GM19238 (cell line): ENCODE data around the gene PEX5L.
"Not testable (repeated sequence)": the region's sequence is repeated elsewhere in the genome, so short reads cannot be mapped to it uniquely, and the experiment has no call there.

Experiments
- DNase-seq: peaks from one replicate; pipeline ENCODE4 v3.0.0; 2011; ENCODE audit warnings: low spot score; ENCODE audit not compliant: insufficient read length

Gene PEX5L

DNA sequence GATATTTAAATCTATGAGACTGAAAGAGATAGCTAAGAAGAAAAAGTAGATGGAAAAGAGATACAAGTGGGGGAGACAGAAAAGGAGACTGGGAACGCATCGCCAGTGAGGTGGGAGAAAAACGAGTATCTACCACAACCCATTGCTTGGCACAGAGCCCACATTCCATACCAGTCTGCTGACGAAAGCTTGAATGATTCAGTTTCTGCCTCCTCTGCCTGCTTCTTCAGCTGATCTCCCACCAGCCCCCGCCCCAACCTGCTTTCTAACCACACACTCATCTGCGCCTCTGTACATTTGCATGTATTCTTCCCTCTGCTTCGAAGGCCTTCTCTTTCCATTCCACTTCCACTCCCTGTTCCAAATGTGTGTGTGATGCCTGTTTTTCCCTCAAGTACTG, 195.8 kb downstream of the PEX5L start:
- no peak for DNase-seq

DNA sequence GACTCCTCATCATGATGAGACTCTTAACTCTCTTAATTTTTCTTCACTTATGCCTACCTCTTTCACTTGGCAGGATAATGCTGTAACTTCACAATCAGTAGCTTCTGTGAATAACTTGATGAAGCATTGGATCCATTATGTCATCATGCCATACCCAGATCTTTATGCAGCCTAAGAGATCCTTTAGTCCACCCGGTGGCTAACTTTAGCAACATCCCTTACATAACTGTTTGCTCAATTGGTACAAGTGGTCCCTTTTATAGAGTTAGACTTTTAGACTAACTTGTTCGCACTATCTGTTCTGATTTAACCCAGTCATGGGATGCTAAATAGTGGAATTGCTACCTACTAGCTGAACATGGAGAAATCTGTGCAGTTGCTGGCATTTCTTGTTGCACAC, 199.4 kb downstream of the PEX5L start:
- DNase-seq: no peak

DNA sequence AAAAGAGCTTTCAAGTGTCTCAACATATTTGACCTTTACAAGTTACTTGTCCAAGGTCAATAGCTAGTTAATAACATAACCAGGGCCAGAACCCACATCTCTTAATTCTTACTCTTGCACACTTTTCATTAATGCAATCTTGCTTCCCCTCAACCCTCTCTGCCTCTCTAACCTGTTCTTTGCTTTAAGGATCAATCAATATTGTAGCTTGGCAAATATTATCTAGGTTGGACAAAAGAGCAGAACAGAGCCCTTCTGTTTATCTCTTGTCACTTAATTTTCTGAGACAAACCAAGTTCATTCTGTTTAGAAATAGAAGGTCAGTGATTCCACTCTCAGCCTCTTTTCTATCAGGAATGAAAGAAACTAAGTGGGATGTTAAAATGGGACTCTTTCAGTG, 203.4 kb downstream of the PEX5L start:
- no peak for DNase-seq

DNA sequence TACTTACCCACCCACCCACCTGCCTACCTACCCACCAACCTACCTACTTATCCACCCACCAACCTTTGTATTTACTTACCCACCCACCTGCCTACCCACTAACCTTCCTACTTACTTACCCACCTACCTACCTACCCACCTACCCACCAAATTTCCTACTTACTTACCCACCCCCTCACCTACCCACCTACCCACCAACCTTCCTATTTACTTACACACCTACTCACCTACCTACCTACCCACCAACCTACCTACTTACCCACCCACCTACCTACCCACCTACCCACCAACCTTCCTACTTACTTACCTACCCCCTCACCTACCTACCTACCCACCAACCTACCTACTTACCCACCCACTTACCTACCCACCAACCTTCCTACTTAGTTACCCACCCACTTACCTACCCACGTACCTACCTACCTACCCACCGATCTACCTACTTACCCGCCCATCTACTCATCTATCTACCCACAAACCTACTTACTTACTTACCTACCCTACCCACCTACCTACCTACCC, 204.3 kb downstream of the PEX5L start:
- no peak for DNase-seq

DNA sequence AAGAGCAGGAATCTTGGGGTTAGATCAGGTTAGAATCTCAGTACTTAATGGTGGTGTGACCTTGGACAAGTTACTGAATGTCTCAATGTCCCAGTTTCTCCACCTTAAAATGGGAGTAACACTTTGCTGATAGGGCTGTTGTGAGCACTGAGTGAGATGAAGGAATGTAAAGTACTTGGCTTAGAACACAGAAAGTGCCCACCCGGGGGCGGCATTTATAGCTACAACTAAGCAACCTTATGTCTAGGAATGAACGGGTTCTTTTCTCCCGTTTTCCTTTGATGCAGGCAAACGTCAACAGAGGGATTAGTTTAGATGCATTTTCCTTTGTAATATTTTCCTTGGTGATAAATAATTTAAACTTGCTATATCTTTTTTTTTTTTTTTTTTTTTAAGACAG, 207.3 kb downstream of the PEX5L start:
- DNase-seq: no peak

DNA sequence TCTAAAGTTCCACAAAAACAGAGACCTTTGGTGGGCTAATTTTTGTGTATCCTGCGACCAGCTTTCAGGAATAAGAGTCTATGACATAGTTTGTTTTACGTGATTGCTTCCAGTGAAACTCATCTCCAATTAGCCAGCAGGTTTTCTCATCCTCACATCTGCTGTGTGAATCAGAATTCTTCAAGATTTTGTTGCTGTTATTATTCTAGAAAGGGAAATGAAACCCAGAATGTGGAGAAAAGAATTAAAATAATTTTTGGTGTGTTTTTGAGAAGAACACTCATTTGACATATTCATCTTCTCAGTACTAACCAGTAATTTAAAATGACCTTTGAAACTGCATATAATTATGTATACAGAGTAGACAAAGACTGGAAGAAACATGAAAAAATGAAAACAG, 208.0 kb downstream of the PEX5L start:
- no peak for DNase-seq

DNA sequence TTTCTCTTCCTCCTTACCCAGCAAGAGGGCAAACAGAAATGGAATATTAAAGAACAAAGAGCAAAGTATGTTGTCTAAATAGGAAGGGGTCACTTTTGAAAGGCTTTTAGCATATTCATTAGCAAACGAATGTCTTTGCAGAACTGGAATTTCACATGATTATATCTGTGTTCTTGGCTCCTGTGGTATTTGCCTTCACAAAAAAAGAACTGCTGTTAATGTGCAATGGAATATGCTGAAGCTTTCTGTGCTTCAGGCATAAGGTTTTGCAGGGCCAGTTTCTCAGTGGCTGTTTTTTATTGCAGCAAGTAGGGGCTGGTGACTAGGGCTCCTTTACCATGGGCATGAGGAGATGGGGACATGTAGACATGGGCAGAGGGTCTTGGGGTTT, 210.5 kb downstream of the PEX5L start:
- no peak for DNase-seq

DNA sequence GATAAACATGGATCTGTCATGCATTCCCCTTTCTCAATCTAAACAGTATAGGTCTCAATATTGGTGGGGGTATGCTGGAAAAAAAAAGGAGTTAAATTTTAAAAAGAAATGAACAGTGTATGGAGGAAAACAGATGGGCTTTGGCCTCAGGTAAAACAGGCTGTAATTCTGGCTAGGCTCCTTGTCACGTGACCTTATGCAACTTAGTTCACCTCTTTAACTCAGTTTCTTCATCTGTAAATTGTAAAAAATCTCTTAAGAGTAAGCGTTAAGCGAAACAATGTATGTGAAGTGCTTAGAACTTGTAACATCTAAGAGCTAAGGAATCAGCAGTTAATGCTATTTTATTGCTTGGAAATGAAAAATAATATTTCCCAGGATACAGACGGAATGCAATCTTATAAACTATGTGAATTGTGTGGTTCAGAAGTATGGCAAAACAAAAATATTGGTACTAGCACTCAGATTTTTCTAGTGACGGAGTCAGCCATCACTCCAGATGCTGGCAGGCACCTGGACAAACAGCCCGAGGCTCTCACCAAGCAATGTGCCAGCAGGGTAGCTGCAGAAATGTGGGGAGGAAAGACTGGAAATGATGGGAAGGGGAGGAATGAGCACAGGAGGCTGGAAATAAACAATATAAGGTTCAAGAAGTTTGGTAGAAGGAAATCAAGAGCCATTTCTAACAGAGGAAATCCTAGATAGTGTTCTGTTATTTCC, 211.1 kb downstream of the PEX5L start:
- DNase-seq: no peak

DNA sequence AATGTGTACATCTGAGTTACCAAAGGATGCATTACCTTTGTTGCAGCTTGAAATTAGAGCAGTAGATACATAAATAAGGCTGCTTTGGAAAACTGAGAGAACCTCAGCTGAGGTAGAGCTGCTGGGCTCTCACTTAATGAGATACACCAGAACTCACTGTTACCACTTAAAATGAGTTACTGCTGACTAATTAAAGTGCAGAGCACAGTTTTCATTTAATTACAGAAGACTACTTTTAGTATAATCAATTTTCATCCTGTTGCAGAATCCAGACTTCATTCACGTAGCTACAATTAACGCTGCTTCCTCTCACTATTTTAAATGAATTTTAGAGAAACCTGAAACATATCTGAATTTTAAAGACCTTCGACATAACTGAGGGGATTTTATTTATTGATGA, 214.4 kb downstream of the PEX5L start:
- DNase-seq: no peak

DNA sequence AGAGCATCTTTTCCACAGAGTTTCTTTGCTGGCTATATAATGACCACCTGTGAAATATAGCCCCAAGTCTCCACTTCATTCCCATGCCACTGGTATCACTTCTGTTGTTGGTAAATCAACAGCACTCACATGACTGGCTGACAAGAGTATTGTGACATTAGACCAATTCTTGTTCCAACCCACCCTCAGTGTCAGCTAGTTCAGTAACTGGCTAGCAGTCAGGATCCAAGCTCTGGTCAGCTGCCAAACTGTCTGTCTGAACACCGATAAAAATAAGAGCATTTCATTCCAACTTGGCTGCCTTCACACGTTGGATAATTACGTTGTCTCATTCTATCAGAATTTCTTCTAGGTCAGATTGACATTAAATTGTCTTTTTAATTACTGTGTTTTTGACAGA, 217.4 kb downstream of the PEX5L start:
- no peak for DNase-seq

DNA sequence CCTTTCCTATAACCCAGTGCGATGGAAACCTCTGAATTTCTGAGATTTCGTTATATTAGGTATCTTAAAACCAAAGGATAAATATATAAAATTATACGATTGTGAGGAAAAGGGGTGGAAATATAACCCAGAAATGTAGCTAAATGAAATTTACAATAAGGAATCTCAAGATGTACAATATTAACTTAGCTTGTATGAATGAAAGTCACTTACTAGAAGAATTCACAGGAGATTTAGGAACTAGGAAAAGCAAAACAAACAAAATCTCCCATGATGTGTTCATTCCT, 224.7 kb downstream of the PEX5L start:
- DNase-seq: no peak

DNA sequence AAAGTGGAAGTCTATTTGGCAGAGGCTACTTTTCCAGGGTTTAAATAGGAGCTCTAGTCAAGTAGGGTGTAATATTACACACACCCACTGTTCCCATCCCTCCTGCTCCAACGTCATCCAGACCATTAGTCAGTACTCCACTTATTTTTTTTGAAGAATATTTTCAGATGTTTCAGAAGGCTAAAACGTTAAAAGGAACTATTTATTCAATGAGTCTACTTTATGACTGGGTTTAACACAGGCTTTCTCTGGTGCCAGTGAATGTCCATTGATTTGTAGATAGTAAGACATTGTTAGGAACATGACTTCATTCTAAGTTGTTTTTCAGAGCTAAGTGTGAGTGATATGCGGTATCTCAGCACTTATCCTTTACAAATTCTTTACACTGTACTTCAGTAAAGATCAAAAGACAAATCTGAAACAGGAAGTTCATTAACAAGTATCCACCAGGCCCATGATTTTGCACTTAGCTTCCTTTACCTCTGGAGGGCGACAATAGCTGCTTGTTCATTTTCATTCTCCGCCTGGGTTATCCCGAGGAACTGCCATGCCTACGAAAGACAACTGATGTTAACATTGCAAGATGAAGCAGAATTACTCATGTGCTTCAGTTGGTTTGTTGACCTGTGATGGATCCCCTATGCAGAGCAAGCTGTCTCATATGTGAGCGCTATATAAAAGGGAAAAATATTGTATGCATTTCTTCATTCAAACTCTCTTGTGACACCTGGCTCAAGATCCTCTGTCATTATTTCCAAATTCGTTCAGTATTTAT, 225.2 kb downstream of the PEX5L start:
- DNase-seq: peak; percentile 12

DNA sequence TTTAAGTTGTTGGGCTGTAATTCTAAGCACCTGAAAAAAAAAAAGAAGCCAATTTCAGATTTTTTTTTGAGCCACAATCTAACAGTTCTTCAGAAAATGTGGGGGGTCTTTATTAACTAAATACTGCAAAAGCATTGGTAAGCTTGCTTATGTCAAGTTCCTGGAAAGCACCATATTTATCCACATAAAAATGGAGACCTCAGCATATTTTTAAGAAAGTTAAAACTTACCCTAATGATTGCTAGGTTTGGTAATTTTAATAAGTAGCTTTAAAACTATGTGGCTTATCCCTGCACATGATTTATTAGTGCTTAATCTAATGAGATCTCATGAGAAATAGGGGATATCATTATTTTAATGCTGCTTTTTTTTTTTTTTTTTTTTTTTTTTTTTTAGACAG, 227.1 kb downstream of the PEX5L start:
- DNase-seq: no peak

DNA sequence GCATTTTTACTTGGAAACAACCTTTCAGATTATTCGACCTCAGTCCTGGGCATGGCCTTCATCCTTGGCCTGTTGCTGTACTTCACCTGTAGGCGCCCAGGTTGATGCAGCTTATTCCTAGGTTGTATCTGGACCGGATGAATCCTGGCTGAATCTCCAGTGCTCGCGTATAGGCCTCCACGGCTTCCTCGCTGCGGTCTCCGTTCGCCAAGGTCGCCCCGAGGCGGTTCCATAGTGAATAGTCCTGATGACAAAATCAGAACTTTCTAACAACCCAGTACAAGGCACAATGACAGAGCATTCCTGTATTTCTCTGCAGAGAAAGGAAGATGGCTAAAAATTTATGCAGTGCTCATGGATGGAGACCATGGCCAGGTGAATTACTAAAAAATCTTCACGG, 229.1 kb downstream of the PEX5L start:
- no peak for DNase-seq

DNA sequence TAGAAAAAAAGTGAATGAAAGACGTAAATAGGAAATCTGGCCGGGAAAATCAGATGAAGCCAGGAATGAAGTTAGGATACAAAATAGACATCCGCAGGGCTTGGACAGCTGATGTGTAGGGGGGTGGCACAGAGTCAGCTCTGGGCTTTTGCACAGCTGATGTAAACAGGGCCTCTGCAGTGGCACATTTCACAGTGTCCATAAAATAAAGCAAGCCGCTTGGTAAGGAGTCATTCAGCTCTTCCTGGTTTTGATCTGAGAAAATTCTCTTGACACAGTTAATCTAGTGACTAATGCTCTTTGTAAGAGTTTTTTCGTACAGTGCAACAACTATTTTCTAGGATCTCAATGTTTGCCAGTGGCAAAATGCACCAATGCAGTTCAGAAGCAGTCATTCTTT, 230.6 kb downstream of the PEX5L start:
- no peak for DNase-seq

DNA sequence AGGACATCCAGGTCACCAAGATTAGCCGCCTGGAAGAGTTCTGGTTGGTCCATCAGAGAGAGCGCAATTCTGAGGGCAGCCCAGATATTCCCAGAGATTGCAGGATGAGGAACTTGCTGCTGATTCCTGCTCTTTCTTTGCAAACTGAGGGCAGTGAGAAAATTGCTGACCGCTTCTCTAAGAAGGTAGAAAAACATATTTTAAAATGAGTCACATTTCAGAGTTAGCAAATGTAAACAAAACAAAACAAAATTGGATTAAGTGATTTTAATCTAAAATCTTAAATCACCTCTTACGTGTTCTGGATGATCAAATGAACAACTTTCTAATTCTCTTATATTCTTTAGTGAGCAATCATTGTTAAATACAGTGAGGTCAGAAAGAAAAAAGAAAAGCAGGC, 234.9 kb downstream of the PEX5L start:
- no peak for DNase-seq

DNA sequence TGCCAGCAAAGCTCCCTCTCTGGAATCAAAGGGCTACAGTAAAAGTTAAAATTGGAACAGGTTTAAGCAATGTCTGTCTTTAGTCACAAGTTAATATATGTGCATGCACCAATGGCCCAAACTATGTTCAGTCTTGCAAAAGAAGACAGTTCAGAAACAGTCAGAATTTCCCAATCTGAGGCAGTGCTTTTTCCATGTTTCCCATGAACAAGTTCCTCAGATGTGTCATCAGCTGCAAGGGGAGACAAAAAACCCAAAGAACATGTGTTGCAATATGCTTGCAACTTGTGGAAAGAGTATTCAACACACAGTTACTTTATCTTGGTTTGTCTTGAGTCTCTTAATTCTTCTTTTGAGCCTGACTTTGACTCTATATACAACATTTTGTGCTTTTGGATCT, 235.5 kb downstream of the PEX5L start:
- no peak for DNase-seq

DNA sequence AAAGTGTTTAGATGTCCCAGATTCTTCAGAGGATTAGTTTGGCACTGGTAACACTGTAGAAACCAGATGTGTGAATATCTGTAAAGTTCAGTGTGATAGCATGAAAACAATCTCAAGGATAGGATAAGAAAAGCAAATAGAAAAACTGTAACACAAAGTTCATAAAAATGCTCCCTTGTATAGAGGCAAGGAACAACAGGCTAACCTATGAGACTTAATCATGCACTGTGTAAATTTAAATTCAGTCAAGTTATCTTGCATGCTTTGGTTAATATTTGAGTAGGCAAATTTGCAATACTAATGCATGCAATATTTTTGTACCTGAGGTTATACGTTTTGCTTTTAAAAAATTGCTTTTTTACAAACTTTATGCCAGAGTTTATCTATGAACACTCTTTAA, 239.5 kb downstream of the PEX5L start:
- no peak for DNase-seq

DNA sequence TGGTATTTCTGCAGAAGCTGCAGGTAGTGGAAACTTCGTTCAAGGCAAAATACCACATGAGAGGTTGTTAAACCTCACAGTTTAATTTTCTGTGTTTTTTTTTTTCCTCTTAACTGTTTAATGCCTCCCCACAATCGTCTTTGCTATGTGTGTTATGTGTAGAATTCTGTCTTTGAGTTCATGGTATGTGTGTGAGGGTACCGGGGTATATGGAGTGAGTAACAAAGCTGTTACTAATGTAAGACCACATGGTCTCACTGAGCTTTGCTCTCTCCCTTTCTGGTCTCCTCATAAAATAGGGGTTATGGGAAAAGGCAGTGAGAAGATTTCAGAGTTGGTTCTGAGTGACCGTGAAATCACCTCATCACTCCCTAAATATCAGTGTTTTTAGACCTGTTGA, 240.3 kb downstream of the PEX5L start:
- no peak for DNase-seq

DNA sequence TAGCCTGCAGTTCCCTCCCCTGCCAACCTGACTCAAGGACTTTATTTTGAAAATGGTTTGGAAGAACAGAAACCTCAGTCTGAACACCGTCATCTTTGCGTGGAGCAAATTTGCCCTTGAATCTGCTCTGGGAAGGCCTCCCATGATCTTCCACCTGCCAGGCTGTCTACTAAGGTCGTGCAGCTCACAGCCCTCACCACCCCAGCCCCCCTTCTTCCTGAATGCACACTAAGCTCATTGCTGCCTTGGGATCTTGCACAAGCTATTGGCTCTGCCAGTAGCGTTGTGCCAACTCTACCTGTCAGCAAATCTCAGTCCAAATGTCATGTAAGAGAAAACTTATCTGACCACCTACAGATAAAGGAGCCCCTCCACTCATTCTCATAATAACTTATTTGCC, 242.4 kb downstream of the PEX5L start:
- no peak for DNase-seq

DNA sequence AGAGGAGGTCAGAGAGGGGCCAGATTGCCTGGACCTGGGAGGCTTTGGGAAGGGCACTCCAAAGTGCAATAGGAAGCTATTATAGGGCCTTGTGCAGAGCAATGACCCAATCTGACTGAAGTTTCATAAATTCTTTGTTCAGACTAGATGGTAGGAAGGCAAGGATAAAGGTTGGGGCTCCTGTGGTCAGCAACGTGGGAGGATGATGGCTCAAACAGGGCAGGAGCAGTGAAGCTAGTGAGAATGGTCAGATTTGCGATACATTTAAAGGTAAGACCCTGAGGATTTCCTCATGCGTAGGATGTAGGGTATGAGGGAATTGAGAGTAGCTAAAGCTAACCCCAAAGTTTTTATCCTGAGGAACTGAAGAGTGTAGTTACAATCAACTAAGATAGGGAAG, 244.9 kb downstream of the PEX5L start:
- no peak for DNase-seq

DNA sequence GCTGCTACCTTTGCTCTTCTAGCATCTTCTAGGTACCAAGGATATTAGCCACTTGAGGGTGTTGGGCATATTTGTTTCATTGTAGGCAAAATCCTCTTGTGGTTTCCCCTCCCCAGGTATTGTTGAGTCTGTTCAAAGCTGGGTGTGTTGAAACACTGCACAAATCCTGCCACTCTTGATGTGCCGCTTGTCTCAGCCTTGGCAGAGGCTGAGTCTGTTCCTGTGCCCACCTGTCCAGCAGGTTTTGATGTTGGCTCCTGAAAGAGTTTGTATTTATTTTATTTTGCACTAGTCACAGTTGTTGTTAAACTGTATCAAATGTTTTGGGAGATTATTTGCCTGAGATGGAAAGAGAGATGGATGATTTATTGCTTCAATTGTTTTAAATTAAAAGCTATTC, 247.7 kb downstream of the PEX5L start:
- no peak for DNase-seq

DNA sequence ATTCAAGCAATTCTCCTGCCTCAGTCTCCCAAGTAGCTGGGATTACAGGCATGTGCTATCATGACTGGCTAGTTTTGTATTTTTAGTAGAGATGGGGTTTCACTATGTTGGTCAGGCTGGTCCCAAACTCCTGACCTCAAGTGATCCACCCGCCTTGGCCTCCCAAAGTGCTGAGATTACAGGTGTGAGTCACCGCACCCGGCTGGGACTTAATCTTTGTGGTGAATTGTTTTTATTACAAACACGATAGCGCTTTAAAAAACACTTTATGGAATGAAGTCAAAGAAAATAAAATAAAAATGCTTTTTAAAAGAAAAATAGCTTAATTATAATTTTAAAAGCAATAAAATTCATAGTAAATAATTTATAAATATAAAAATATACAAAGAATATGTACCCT, 253.9 kb downstream of the PEX5L start:
- DNase-seq: not testable (repeated sequence)
